ENCODE data around the gene TSPAN17. TPM values are rescaled to one million over a fixed set of nuclear protein-coding genes. Genes with fewer than 3 reads are reported as not detected.

TSPAN17 gene
- polyA plus RNA-seq, 3 donors, result 22.2 to 27.7 (median 24.1) TPM

DNA sequence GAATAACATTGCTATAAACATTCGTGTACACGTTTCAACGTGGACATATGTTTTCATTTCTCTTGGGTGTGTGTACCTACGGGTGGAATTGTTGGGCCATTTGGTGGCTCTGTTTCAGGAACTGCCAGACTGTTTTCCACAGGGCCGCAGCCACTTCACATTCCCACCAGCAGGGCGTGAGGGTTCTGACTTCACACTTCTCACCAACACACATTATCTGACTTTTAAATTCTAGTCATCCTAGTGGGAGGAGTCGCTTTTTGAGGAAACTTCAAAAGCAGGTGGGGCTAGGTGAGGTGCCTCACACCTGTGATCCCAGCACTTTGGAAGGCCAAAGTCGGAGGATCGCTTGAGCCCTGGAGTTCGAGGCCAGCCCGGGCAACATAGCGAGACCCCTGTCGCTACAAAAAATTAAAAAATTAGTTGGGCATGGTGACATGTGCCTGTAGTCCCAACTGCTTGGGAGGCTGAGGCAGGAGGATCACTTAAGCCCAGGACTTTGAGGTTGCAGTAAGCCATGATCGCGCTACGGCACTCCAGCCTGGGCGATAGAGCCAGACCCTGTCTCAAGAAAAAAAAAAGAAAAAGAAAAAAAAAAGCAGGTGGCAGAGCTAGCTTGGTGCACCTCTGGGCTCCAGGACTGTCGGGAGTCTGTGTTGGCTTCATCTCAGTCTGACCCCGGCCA is 28.5 kb downstream of the TSPAN17 start:
- TF ChIP-seq, protein P1, sequence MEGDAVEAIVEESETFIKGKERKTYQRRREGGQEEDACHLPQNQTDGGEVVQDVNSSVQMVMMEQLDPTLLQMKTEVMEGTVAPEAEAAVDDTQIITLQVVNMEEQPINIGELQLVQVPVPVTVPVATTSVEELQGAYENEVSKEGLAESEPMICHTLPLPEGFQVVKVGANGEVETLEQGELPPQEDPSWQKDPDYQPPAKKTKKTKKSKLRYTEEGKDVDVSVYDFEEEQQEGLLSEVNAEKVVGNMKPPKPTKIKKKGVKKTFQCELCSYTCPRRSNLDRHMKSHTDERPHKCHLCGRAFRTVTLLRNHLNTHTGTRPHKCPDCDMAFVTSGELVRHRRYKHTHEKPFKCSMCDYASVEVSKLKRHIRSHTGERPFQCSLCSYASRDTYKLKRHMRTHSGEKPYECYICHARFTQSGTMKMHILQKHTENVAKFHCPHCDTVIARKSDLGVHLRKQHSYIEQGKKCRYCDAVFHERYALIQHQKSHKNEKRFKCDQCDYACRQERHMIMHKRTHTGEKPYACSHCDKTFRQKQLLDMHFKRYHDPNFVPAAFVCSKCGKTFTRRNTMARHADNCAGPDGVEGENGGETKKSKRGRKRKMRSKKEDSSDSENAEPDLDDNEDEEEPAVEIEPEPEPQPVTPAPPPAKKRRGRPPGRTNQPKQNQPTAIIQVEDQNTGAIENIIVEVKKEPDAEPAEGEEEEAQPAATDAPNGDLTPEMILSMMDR (IDR thresholded peaks at IDR 0.05), result no peak
- H3K36me3 ChIP-seq (replicated peaks in 1 of 2; ENCODE audit: control insufficient read depth in 1 of 2, insufficient read depth in 2 of 2, low read length in 2 of 2), result no peaks in the 10 kb centered on the region
- Mint-ChIP-seq H3K27me3 (ENCODE audit: low read depth in 3 of 3) (peaks cover 45 to 58% (median 47%) of the 10 kb centered on the region in 3 donors), H3K4me1 (no peaks in the 10 kb centered on the region), H3K4me3 (no peak overlapping the region), H3K9me3 (no peaks in the 10 kb centered on the region), H3K27ac (no peak overlapping the region), H3K36me3 (no peaks in the 10 kb centered on the region)
- no peak overlapping the region for H3K4me2 ChIP-seq (replicated peaks; ENCODE audit: extremely low read depth, low read length, poor library complexity, severe bottlenecking)
- H2AFZ ChIP-seq (ENCODE audit: insufficient read depth, low read depth, low read length, poor library complexity, severe bottlenecking), result no peak overlapping the region
- no peak overlapping the region for H3K27ac ChIP-seq (ENCODE audit: low read depth in 1 of 2, low read length in 2 of 2)
- H3K27me3 ChIP-seq (ENCODE audit: control insufficient read depth in 2 of 2, insufficient read depth in 2 of 2, low read length in 2 of 2), result peaks cover 5 to 28% of the 10 kb centered on the region in 2 donors
- H4K20me1 ChIP-seq (ENCODE audit: insufficient read depth, low read length), result no peaks in the 10 kb centered on the region
- no peak overlapping the region for H3K9ac ChIP-seq (ENCODE audit: insufficient read depth, low read length, poor library complexity, severe bottlenecking)
- H3K79me2 ChIP-seq (ENCODE audit: insufficient read depth, low read length), result no peaks in the 10 kb centered on the region
- intact Hi-C loops (cut with micrococcal nuclease), result no loop called here
- no peak for DNase-seq
- H3K4me3 ChIP-seq (replicated peaks in 1 of 3; ENCODE audit: low read depth in 2 of 3, low read length in 3 of 3), result no peak overlapping the region
- H3K9me3 ChIP-seq (replicated peaks in 1 of 2; ENCODE audit: control insufficient read depth in 1 of 2, insufficient read depth in 1 of 2, low read length in 2 of 2), result peaks cover 0 to 4% of the 10 kb centered on the region in 2 donors
- H3K4me1 ChIP-seq (ENCODE audit: control insufficient read depth in 1 of 2, insufficient read depth in 2 of 2, low read length in 2 of 2), result no peaks in the 10 kb centered on the region
- WGBS (ENCODE audit: insufficient coverage), result 80% methylated on average over 14 of the region's 19 CpGs

DNA sequence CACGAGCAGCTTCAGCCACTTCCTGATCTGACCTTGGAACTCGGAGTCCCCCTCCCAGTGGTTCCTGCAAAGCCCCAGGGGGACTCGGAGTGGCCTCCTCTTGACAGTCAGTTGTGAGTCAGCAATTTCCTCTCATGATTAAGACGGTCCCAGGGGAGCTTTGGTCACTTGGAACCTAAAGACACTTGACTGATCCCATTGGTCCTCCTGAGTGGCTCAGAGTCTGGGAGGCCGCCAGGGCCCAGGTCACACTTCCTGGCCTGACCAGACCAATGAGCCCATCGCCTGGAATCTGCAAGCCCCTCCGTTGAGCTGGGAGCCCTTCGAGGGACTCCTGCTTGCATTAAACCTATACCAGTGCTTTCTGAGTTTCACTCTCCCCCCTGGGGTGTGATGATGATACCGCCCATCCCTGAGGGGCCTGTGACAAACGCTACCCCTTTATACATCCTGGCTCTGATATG is 29.1 kb downstream of the TSPAN17 start:
- peaks cover 48 to 63% (median 52%) of the 10 kb centered on the region in 3 donors for H3K27me3 Mint-ChIP-seq (ENCODE audit: low read depth in 3 of 3)
- H3K36me3 Mint-ChIP-seq, result no peaks in the 10 kb centered on the region
- Histone ChIP-seq H3K4me3 (replicated peaks in 1 of 3; ENCODE audit: low read depth in 2 of 3, low read length in 3 of 3) (no peak overlapping the region), H3K4me2 (replicated peaks; ENCODE audit: extremely low read depth, low read length, poor library complexity, severe bottlenecking) (no peak overlapping the region), H3K27me3 (ENCODE audit: control insufficient read depth in 2 of 2, insufficient read depth in 2 of 2, low read length in 2 of 2) (peaks cover 5 to 34% of the 10 kb centered on the region in 2 donors), H2AFZ (ENCODE audit: insufficient read depth, low read depth, low read length, poor library complexity, severe bottlenecking) (no peak overlapping the region), H3K36me3 (replicated peaks in 1 of 2; ENCODE audit: control insufficient read depth in 1 of 2, insufficient read depth in 2 of 2, low read length in 2 of 2) (no peaks in the 10 kb centered on the region), H4K20me1 (ENCODE audit: insufficient read depth, low read length) (no peaks in the 10 kb centered on the region), H3K79me2 (ENCODE audit: insufficient read depth, low read length) (no peaks in the 10 kb centered on the region), H3K9ac (ENCODE audit: insufficient read depth, low read length, poor library complexity, severe bottlenecking) (no peak overlapping the region), H3K4me1 (ENCODE audit: control insufficient read depth in 1 of 2, insufficient read depth in 2 of 2, low read length in 2 of 2) (no peaks in the 10 kb centered on the region), H3K9me3 (replicated peaks in 1 of 2; ENCODE audit: control insufficient read depth in 1 of 2, insufficient read depth in 1 of 2, low read length in 2 of 2) (peaks cover 0 to 4% of the 10 kb centered on the region in 2 donors), H3K27ac (ENCODE audit: low read depth in 1 of 2, low read length in 2 of 2) (no peak overlapping the region)
- no peak overlapping the region for H3K27ac Mint-ChIP-seq
- WGBS (ENCODE audit: insufficient coverage), result 58% methylated on average over 10 of the region's 10 CpGs
- H3K4me3 Mint-ChIP-seq, result no peak overlapping the region
- TF ChIP-seq, protein P1 (IDR thresholded peaks at IDR 0.05), result no peak
- intact Hi-C loops (cut with micrococcal nuclease), result no loop called here
- DNase-seq, result no peak
- no peaks in the 10 kb centered on the region for H3K9me3 Mint-ChIP-seq
- no peaks in the 10 kb centered on the region for H3K4me1 Mint-ChIP-seq

Data from CD14-positive monocyte (primary cell).